Neuronal stem cell (in vitro differentiated cells): ENCODE results near the gene TJAP1.

Source experiments
- DNase-seq: peaks from one replicate; pipeline ENCODE4 v3.0.0-alpha.2; 2013; ENCODE audit warnings: low spot score
- H2AFZ ChIP-seq: one replicate; pipeline ENCODE4 v1.6.1; 2013; ENCODE audit warnings: mild to moderate bottlenecking, low read length, inconsistent platforms
- H2AK5ac ChIP-seq: 2 replicates; pipeline ENCODE4 v1.6.1; 2013; ENCODE audit warnings: low read depth, mild to moderate bottlenecking, inconsistent platforms, low read length, moderate library complexity, mixed read lengths
- H2BK120ac ChIP-seq: 2 replicates; pipeline ENCODE4 v1.6.1; 2013; ENCODE audit warnings: low read depth, mild to moderate bottlenecking, inconsistent platforms, low read length, moderate library complexity, mixed read lengths
- H2BK12ac ChIP-seq: one replicate; pipeline ENCODE4 v1.6.1; 2013; ENCODE audit warnings: low read length, inconsistent platforms
- H2BK15ac ChIP-seq: 2 replicates; pipeline ENCODE4 v1.6.1; 2013; ENCODE audit warnings: mild to moderate bottlenecking, low read length, inconsistent platforms, mixed read lengths
- H2BK5ac ChIP-seq: one replicate; pipeline ENCODE4 v1.6.1; 2013; ENCODE audit warnings: inconsistent platforms, mild to moderate bottlenecking, low read length, moderate library complexity
- H3K14ac ChIP-seq: one replicate; pipeline ENCODE4 v1.6.1; 2013; ENCODE audit warnings: low read length, inconsistent platforms
- H3K18ac ChIP-seq: 2 replicates; pipeline ENCODE4 v1.6.1; 2013; ENCODE audit warnings: low read length, inconsistent platforms
- H3K23ac ChIP-seq: 2 replicates; pipeline ENCODE4 v1.6.1; 2013; ENCODE audit warnings: low read depth, mild to moderate bottlenecking, mixed read lengths, low read length, inconsistent platforms; ENCODE audit not compliant: poor library complexity
- H3K27ac ChIP-seq: replicated peaks from 3 replicates; pipeline ENCODE4 v1.5.1; 2013; ENCODE audit warnings: low read length, inconsistent platforms
- H3K27me3 ChIP-seq, 3 experiments: 2 replicates each; pipeline ENCODE4 v1.6.1; 2013; ENCODE audit warnings: low read length in 3 of 3, mild to moderate bottlenecking in 2 of 3, inconsistent platforms in 1 of 3, low read depth in 1 of 3, mixed read lengths in 1 of 3, moderate library complexity in 1 of 3; ENCODE audit not compliant: control insufficient read depth in 3 of 3, insufficient read depth in 3 of 3
- H3K36me3 ChIP-seq, 2 donors: replicated peaks in 1 of 2; 2 replicates each; pipeline ENCODE4 v1.6.1; 2013; ENCODE audit warnings: low read length in 2 of 2; ENCODE audit not compliant: control insufficient read depth in 2 of 2, insufficient read depth in 2 of 2
- H3K4ac ChIP-seq: 2 replicates; pipeline ENCODE4 v1.6.1; 2013; ENCODE audit warnings: inconsistent platforms, mild to moderate bottlenecking, low read length, moderate library complexity
- H3K4me1 ChIP-seq, 2 donors: 1 replicate in 1 of 2; 2 replicates in 1 of 2; pipeline ENCODE4 v1.6.1; 2013; ENCODE audit warnings: low read length in 2 of 2, low read depth in 1 of 2; ENCODE audit not compliant: control insufficient read depth in 2 of 2, insufficient read depth in 1 of 2
- H3K4me2 ChIP-seq: one replicate; pipeline ENCODE4 v1.6.1; 2013; ENCODE audit warnings: mild to moderate bottlenecking, low read length, inconsistent platforms; ENCODE audit not compliant: insufficient read depth, poor library complexity, severe bottlenecking
- H3K4me3 ChIP-seq, 2 donors: 2 replicates each; pipeline ENCODE4 v1.5.1; 2013; ENCODE audit warnings: low read length in 2 of 2, mild to moderate bottlenecking in 2 of 2, inconsistent platforms in 1 of 2, moderate library complexity in 1 of 2
- H3K79me1 ChIP-seq: one replicate; pipeline ENCODE4 v1.6.1; 2013; ENCODE audit warnings: low read depth, mild to moderate bottlenecking, inconsistent platforms, low read length, moderate library complexity
- H3K9ac ChIP-seq: one replicate; pipeline ENCODE4 v1.6.1; 2013; ENCODE audit warnings: mild to moderate bottlenecking, low read depth, low read length, inconsistent platforms; ENCODE audit not compliant: poor library complexity
- H3K9me3 ChIP-seq, 2 donors: replicated peaks in 1 of 2; 2 replicates each; pipeline versions ENCODE3 to v1.6.1; 2013; ENCODE audit warnings: low read length in 2 of 2, mild to moderate bottlenecking in 2 of 2, inconsistent platforms in 1 of 2, low read depth in 1 of 2, mixed read lengths in 1 of 2, moderate library complexity in 1 of 2; ENCODE audit not compliant: control insufficient read depth in 2 of 2, insufficient read depth in 1 of 2
- H4K8ac ChIP-seq: one replicate; pipeline ENCODE4 v1.6.1; 2013; ENCODE audit warnings: low read depth, mild to moderate bottlenecking, inconsistent platforms, low read length, moderate library complexity
- H4K91ac ChIP-seq: one replicate; pipeline ENCODE4 v1.6.1; 2013; ENCODE audit warnings: low read length, low read depth, mild to moderate bottlenecking, inconsistent platforms; ENCODE audit not compliant: poor library complexity
- WGBS, 2 donors: extraction: QIAGEN DNeasy Blood & Tissue Kit; methylation state at CpG; one replicate each; pipeline ENCODE4 v1.1.7; 2013; ENCODE audit warnings: missing lambda C conversion rate in 2 of 2, mixed read lengths in 1 of 2; ENCODE audit not compliant: insufficient read length in 2 of 2, insufficient replicate concordance in 1 of 2; ENCODE audit errors: extremely low coverage in 2 of 2; 5-methylcytosine and 5-hydroxymethylcytosine counted together

TJAP1 gene

GRCh38 chr6:43500921-43501320 lies 23.6 kb downstream of the TJAP1 start:
- Histone ChIP-seq H3K4me3 (no peak overlapping the region), H2BK120ac (no peak overlapping the region), H3K9me3 (peaks cover 0 to 2% of the 10 kb centered on the region in 2 donors), H2AFZ (no peak overlapping the region), H4K8ac (no peak overlapping the region), H4K91ac (no peak overlapping the region), H3K4me1 (peaks cover 2 to 5% of the 10 kb centered on the region in 2 donors), H2AK5ac (no peak overlapping the region), H3K79me1 (peaks cover 9% of the 10 kb centered on the region), H3K9ac (no peak overlapping the region), H2BK5ac (no peak overlapping the region), H2BK15ac (no peak overlapping the region), H3K14ac (no peak overlapping the region), H3K27me3 (no peaks in the 10 kb centered on the region), H3K18ac (no peak overlapping the region), H3K4me2 (no peak overlapping the region), H3K27ac (no peak overlapping the region), H3K4ac (no peak overlapping the region), H3K36me3 (peaks cover 56 to 85% of the 10 kb centered on the region in 2 donors), H2BK12ac (no peak overlapping the region), H3K23ac (no peak overlapping the region)
- DNase-seq = no peak
- no CpG with 5 or more reads among the region's 3 CpGs for WGBS, 2 donors

GRCh38 chr6:43502666-43503065 lies 25.3 kb downstream of the TJAP1 start:
- no peak overlapping the region for H4K91ac ChIP-seq
- peaks cover 0 to 2% of the 10 kb centered on the region in 2 donors for H3K9me3 ChIP-seq
- H2BK15ac ChIP-seq = no peak overlapping the region
- no peak overlapping the region for H3K27ac ChIP-seq
- no peak overlapping the region for H4K8ac ChIP-seq
- H3K36me3 ChIP-seq = peaks cover 54 to 83% of the 10 kb centered on the region in 2 donors
- no peaks in the 10 kb centered on the region for H3K4me1 ChIP-seq
- no CpG with 5 or more reads among the region's 4 CpGs for WGBS, 2 donors
- H3K23ac ChIP-seq = no peak overlapping the region
- H3K9ac ChIP-seq = no peak overlapping the region
- no peak overlapping the region for H3K14ac ChIP-seq
- H3K79me1 ChIP-seq = peaks cover 4% of the 10 kb centered on the region
- no peak overlapping the region for H2BK120ac ChIP-seq
- no peak overlapping the region for H2AK5ac ChIP-seq
- H3K4me3 ChIP-seq = no peak overlapping the region
- H3K4ac ChIP-seq = no peak overlapping the region
- H2BK5ac ChIP-seq = peak overlapping the region; percentile 16
- no peak for DNase-seq
- H2AFZ ChIP-seq = no peak overlapping the region
- H3K18ac ChIP-seq = no peak overlapping the region
- H3K27me3 ChIP-seq = no peaks in the 10 kb centered on the region
- H2BK12ac ChIP-seq = no peak overlapping the region
- H3K4me2 ChIP-seq = no peak overlapping the region

- no peak overlapping the region for H3K4ac ChIP-seq
- H3K23ac ChIP-seq = no peak overlapping the region
- DNase-seq = no peak
- no peak overlapping the region for H2BK15ac ChIP-seq
- H3K9ac ChIP-seq = peak overlapping the region; percentile 51
- no peak overlapping the region for H2AFZ ChIP-seq
- H3K4me2 ChIP-seq = no peak overlapping the region
- H2AK5ac ChIP-seq = no peak overlapping the region
- peaks cover 0 to 5% (median 0%) of the 10 kb centered on the region in 3 experiments for H3K27me3 ChIP-seq
- H3K4me3 ChIP-seq = no peak overlapping the region
- H3K27ac ChIP-seq = no peak overlapping the region
- peaks cover 54 to 76% of the 10 kb centered on the region in 2 donors for H3K36me3 ChIP-seq
- no peak overlapping the region for H2BK5ac ChIP-seq
- H2BK120ac ChIP-seq = no peak overlapping the region
- no peak overlapping the region for H4K8ac ChIP-seq
- peaks cover 0 to 2% of the 10 kb centered on the region in 2 donors for H3K4me1 ChIP-seq
- peaks cover 3% of the 10 kb centered on the region for H3K79me1 ChIP-seq
- H3K9me3 ChIP-seq = peaks cover 0 to 2% of the 10 kb centered on the region in 2 donors
- H3K14ac ChIP-seq = no peak overlapping the region
- WGBS, 2 donors = no CpG with 5 or more reads among the region's 8 CpGs
- no peak overlapping the region for H4K91ac ChIP-seq
- H2BK12ac ChIP-seq = no peak overlapping the region
- H3K18ac ChIP-seq = no peak overlapping the region
Measured at GRCh38 chr6:43503443-43503842, 26.1 kb downstream of the TJAP1 start.

- no peak overlapping the region for H4K8ac ChIP-seq
- DNase-seq = no peak
- H2AFZ ChIP-seq = no peak overlapping the region
- H3K27me3 ChIP-seq = peaks cover 7 to 17% (median 9%) of the 10 kb centered on the region in 3 experiments
- H3K27ac ChIP-seq = no peak overlapping the region
- no peak overlapping the region for H3K4me3 ChIP-seq
- peaks cover 0 to 2% of the 10 kb centered on the region in 2 donors for H3K9me3 ChIP-seq
- no peak overlapping the region for H3K4ac ChIP-seq
- H3K4me1 ChIP-seq = peaks cover 3 to 8% of the 10 kb centered on the region in 2 donors
- H2BK12ac ChIP-seq = no peak overlapping the region
- H3K23ac ChIP-seq = no peak overlapping the region
- peaks cover 39 to 60% of the 10 kb centered on the region in 2 donors for H3K36me3 ChIP-seq
- H2BK120ac ChIP-seq = no peak overlapping the region
- WGBS, 2 donors = no CpG with 5 or more reads among the region's 26 CpGs
- H2BK15ac ChIP-seq = no peak overlapping the region
- no peak overlapping the region for H3K14ac ChIP-seq
- no peak overlapping the region for H3K9ac ChIP-seq
- no peak overlapping the region for H2BK5ac ChIP-seq
- no peak overlapping the region for H2AK5ac ChIP-seq
- H3K18ac ChIP-seq = no peak overlapping the region
- no peak overlapping the region for H3K4me2 ChIP-seq
- H3K79me1 ChIP-seq = no peaks in the 10 kb centered on the region
- H4K91ac ChIP-seq = no peak overlapping the region
Measured at GRCh38 chr6:43504756-43505593, 27.6 kb downstream of the TJAP1 start.
